ENCODE measurements around the gene SFPQ.
"Not testable (repeated sequence)": the region's sequence is repeated elsewhere in the genome, so short reads cannot be mapped to it uniquely, and the experiment has no call there.

Gene SFPQ, protein sequence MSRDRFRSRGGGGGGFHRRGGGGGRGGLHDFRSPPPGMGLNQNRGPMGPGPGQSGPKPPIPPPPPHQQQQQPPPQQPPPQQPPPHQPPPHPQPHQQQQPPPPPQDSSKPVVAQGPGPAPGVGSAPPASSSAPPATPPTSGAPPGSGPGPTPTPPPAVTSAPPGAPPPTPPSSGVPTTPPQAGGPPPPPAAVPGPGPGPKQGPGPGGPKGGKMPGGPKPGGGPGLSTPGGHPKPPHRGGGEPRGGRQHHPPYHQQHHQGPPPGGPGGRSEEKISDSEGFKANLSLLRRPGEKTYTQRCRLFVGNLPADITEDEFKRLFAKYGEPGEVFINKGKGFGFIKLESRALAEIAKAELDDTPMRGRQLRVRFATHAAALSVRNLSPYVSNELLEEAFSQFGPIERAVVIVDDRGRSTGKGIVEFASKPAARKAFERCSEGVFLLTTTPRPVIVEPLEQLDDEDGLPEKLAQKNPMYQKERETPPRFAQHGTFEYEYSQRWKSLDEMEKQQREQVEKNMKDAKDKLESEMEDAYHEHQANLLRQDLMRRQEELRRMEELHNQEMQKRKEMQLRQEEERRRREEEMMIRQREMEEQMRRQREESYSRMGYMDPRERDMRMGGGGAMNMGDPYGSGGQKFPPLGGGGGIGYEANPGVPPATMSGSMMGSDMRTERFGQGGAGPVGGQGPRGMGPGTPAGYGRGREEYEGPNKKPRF

DNA sequence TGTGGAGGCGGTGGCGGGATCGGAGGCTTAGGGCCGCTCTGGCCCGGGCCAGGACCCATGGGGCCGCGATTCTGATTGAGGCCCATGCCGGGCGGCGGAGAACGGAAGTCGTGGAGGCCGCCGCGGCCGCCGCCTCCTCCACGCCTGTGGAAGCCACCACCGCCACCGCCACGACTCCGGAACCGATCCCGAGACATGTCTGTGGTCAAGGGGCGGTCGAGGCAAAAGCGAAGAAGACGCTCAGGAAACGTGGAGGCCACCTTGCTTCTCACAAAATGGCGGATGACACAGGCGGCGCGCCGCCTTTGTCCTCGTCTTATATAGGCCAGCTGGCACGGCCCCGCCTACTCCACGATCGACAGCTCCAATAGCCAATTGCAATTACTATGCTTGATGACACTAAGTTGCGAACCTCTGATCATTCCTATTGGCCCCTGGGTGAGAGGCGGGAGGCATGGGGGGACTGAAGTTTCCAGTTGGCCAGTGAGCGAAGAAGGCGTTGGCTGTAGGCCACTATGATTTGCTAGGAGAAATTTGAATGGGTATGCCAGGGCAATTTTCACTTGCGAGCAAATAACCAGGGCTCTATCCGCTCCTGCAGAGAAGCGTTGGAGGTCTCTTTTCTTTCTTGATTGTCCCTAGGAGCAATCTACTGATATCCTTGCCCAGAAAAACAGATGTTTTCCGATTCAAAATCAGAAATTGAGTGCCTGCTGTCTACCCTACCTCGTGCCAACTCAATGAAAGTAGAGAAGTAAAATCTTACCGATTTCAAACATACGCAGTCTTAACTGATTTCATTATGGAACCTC, at the start of gene SFPQ:
Gene SFPQ (minus strand): TSS at position 293 of the 812 bp plus-strand sequence. CDS start 96 bp downstream, at position 197.
- Histone ChIP-seq H3K27me3 (ENCODE audit: control insufficient read depth, insufficient read depth, low read length) (no peaks in the 10 kb centered on the region), H3K9ac (ENCODE audit: low read length) (peak within 1 kb of the TSS; percentile 100), H3K4me3 (ENCODE audit: low read length) (peak within 1 kb of the TSS; percentile 64), H3K9me3 (ENCODE audit: control insufficient read depth, low read length) (no peaks in the 10 kb centered on the region), H3K4me1 (ENCODE audit: control insufficient read depth, insufficient read depth, low read length) (no peaks in the 10 kb centered on the region), H3K36me3 (ENCODE audit: control insufficient read depth, insufficient read depth, low read length) (no peaks in the 10 kb centered on the region)

DNA sequence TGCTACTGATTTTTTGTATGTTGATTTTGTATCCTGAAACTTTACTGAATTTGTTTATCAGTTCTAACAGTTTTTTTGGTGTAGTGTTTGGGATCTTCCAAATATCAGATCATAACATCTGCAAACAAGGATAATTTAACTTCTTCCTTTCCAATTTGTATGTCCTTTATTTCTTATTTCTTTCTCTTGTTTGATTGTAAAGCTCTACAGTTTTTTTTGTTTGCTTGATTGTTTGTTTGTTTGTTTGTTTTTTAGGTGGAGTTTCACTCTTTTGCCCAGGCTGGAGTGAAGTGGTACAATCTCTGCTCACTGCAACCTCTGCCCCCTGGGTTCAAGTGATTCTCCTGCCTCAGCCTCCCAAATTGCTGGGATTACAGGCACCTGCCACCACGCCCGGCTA, 43.8 kb upstream of the SFPQ start:
- H3K27me3 ChIP-seq (ENCODE audit: control insufficient read depth, insufficient read depth, low read length) = not testable (repeated sequence)

DNA sequence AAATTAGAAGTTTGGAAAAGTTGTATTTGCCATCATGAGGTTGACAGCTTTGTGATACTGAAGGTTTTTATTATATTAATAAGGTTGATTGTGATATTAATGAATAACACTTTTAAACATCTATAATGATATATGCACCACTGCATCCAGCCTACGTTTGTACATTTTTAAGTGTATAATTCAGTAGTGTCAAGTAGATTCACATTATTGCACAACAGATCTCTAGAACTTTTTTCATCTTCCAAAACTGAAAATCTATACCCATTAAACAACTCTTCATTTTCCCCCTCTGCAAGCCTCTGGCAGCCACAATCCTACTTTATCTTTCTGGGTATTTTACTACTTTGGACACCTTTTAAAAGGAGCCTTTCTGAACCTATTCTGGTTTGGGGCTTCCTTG, 38.3 kb upstream of the SFPQ start:
- Histone ChIP-seq H3K27me3 (ENCODE audit: control insufficient read depth, insufficient read depth, low read length) (no peaks in the 10 kb centered on the region), H3K9me3 (ENCODE audit: control insufficient read depth, low read length) (no peaks in the 10 kb centered on the region), H3K9ac (ENCODE audit: low read length) (no peak overlapping the region), H3K36me3 (ENCODE audit: control insufficient read depth, insufficient read depth, low read length) (no peaks in the 10 kb centered on the region), H3K4me1 (ENCODE audit: control insufficient read depth, insufficient read depth, low read length) (no peaks in the 10 kb centered on the region), H3K4me3 (ENCODE audit: low read length) (no peak overlapping the region)

More for the DNA sequence above, 43.8 kb upstream of the SFPQ start:
- not testable (repeated sequence) for H3K9me3 ChIP-seq (ENCODE audit: control insufficient read depth, low read length); H3K4me1 ChIP-seq (ENCODE audit: control insufficient read depth, insufficient read depth, low read length); H3K4me3 ChIP-seq (ENCODE audit: low read length); H3K9ac ChIP-seq (ENCODE audit: low read length); H3K36me3 ChIP-seq (ENCODE audit: control insufficient read depth, insufficient read depth, low read length)

DNA sequence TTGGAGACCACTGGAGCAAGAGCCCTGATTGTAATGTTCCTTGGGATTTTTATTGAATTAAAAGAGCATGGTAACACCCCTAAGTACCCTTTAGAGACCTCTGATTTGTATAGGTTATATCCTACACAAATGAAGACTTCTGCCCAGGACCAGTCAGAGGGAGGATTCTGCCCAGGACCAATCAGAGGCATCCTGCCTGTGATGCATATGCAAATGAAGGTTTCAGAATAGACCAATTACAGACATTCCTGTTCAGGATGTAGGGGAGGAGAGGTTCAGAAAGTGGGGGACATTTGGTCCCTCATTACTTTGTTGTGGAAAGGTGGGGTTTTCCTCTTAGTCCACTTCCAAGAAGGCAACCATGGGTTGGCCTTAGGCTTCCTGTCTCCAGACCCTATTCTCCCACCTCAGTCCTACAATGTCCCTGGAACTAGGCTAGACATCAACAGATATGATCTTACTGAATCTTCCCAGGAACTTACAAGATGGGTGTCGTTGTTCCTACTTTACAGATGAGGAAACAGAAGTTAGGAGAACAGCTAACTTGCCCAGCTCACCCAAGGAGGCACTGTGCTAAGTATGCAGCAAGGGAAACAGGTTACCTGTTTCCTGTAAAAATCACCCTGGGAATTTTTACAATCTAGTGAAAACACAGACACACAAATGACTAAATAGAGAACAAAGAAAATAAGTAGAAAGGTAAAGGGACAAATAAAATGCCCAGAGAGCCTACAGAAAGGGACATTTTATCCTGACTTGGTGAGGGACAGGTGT, 36.8 kb upstream of the SFPQ start:
- no peaks in the 10 kb centered on the region for H3K4me1 ChIP-seq (ENCODE audit: control insufficient read depth, insufficient read depth, low read length)

DNA sequence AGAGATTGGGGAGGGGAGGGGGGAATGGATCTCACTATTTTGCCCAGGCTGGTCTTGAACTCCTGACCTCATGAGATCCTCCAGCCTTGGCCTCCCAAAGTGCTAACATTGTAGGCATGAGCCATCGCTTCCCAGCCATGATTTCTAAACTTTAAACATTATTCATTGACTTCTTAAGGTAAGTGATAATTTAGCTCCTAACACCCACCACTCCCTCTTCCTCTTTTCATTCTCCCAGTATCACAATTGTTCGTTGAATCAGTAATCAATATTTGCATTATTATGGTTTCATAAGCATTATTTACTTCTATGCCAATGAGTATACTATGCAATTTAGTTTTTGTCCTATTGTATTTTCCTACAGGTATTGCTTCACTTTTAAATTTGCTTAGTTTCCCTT, 33.6 kb upstream of the SFPQ start:
- Histone ChIP-seq H3K4me3 (ENCODE audit: low read length) (no peak overlapping the region), H3K36me3 (ENCODE audit: control insufficient read depth, insufficient read depth, low read length) (no peaks in the 10 kb centered on the region), H3K27me3 (ENCODE audit: control insufficient read depth, insufficient read depth, low read length) (no peaks in the 10 kb centered on the region), H3K9me3 (ENCODE audit: control insufficient read depth, low read length) (no peaks in the 10 kb centered on the region), H3K9ac (ENCODE audit: low read length) (no peak overlapping the region), H3K4me1 (ENCODE audit: control insufficient read depth, insufficient read depth, low read length) (no peaks in the 10 kb centered on the region)

More for the DNA sequence above, 36.8 kb upstream of the SFPQ start:
- Histone ChIP-seq H3K9ac (ENCODE audit: low read length) (no peak overlapping the region), H3K36me3 (ENCODE audit: control insufficient read depth, insufficient read depth, low read length) (no peaks in the 10 kb centered on the region), H3K4me3 (ENCODE audit: low read length) (no peak overlapping the region), H3K9me3 (ENCODE audit: control insufficient read depth, low read length) (no peaks in the 10 kb centered on the region), H3K27me3 (ENCODE audit: control insufficient read depth, insufficient read depth, low read length) (no peaks in the 10 kb centered on the region)

DNA sequence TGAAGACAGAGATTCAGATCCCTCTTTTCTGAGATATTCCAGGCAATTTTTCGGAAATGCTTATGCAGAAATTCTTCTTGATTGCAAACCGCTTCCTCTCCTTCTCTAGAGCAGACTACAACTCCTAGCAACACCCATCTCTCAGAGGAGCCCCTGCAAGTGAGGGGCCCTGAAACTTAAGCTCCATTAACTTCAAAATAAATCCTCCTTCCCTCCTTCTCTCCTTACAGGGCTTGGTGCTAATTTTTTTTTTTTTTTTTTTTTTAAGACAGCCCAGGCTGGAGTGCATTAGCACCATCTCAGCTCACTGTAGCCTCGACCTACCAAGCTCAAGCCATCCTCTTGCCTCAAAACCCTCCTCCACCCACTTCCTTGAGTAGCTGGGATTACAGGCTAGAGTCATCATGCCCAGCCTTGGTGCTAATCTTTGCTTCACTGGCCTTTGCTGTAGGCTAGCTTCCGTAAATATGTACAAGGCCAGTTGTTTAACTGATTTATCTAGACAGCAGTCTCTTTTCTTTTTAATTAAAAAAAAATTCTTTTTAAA, 30.2 kb upstream of the SFPQ start:
- no peaks in the 10 kb centered on the region for H3K36me3 ChIP-seq (ENCODE audit: control insufficient read depth, insufficient read depth, low read length)
- no peak overlapping the region for H3K9ac ChIP-seq (ENCODE audit: low read length)
- H3K27me3 ChIP-seq (ENCODE audit: control insufficient read depth, insufficient read depth, low read length) = no peaks in the 10 kb centered on the region
- no peaks in the 10 kb centered on the region for H3K9me3 ChIP-seq (ENCODE audit: control insufficient read depth, low read length)
- no peaks in the 10 kb centered on the region for H3K4me1 ChIP-seq (ENCODE audit: control insufficient read depth, insufficient read depth, low read length)
- no peak overlapping the region for H3K4me3 ChIP-seq (ENCODE audit: low read length)

DNA sequence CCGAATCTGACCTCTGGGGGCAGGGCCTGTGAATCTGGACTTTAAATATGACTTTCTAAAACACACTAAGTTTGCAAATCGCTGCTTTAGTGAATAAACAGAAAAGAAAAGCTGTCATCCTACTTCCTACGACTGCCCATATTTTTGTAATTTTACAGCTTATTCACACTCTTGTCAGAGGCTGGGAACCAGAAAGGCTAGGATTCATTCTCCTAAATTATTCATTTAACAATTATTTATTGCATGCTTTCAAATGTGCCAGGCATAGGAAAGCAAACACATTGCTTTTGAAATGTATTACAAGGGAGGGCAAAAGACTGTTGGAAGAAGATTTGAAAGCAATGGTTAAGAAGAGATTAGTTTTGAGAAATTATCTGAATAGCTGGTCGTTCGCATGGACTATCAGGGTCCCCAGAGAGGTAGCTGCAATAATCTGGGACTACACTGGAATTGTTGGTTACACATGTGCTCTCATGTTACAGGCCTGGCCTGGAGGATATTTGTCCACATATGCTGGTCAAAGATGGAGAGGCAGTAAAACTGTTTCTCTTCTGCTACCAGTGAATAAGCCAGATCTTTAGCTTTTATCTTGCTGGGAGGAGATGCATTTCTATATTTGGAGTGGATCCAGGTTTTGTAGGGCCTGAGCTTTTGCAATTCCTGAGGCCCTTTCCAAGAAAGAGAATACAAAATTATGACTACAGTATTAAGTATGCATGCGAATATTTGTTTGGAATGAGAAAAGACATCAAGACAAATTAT, 29.6 kb upstream of the SFPQ start:
- H3K9ac ChIP-seq (ENCODE audit: low read length) = no peak overlapping the region
- H3K4me1 ChIP-seq (ENCODE audit: control insufficient read depth, insufficient read depth, low read length) = no peaks in the 10 kb centered on the region
- H3K9me3 ChIP-seq (ENCODE audit: control insufficient read depth, low read length) = no peaks in the 10 kb centered on the region
- H3K4me3 ChIP-seq (ENCODE audit: low read length) = no peak overlapping the region
- H3K36me3 ChIP-seq (ENCODE audit: control insufficient read depth, insufficient read depth, low read length) = no peaks in the 10 kb centered on the region
- no peaks in the 10 kb centered on the region for H3K27me3 ChIP-seq (ENCODE audit: control insufficient read depth, insufficient read depth, low read length)

DNA sequence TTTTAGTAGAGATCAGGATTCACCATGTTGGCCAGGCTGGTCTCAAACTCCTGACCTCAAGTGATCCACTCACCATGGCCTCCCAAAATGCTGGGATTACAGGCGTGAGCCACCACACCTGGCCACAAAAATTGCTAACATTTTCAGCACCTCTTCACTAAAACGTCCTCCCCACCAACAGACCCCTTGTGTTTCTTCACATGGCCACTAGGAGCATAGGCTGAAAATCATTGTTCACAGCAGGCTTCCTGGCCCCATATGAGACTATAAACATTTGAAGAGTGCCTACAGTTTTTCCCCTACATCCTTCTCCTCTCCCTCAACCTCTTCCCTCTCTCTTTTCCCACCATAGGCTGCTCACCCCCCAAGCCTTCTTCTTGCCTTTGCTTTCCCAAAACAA, 28.0 kb upstream of the SFPQ start:
- Histone ChIP-seq H3K9ac (ENCODE audit: low read length) (no peak overlapping the region), H3K4me1 (ENCODE audit: control insufficient read depth, insufficient read depth, low read length) (no peaks in the 10 kb centered on the region), H3K27me3 (ENCODE audit: control insufficient read depth, insufficient read depth, low read length) (no peaks in the 10 kb centered on the region), H3K36me3 (ENCODE audit: control insufficient read depth, insufficient read depth, low read length) (no peaks in the 10 kb centered on the region), H3K4me3 (ENCODE audit: low read length) (no peak overlapping the region), H3K9me3 (ENCODE audit: control insufficient read depth, low read length) (no peaks in the 10 kb centered on the region)

DNA sequence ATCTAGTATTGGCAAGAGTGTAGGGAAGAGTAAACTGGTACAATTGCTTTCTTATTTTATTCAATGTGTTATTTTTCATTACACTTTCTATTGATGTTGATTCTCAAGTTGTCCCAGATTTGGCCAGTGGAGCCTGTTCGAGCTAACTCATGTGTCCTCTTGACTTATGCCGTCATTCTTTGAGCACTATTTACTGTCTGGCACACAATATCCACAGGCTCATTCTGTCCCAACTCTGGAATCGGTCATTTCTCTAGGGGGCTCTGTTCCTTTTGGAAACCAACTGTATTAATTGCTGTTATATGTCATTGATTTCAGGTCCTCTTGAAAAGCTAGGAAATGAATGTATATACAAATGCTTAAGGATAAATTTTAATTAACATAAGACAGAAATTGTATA, 22.4 kb upstream of the SFPQ start:
- H3K9me3 ChIP-seq (ENCODE audit: control insufficient read depth, low read length) = no peaks in the 10 kb centered on the region
- no peaks in the 10 kb centered on the region for H3K27me3 ChIP-seq (ENCODE audit: control insufficient read depth, insufficient read depth, low read length)
- H3K4me1 ChIP-seq (ENCODE audit: control insufficient read depth, insufficient read depth, low read length) = no peaks in the 10 kb centered on the region
- no peaks in the 10 kb centered on the region for H3K36me3 ChIP-seq (ENCODE audit: control insufficient read depth, insufficient read depth, low read length)
- H3K9ac ChIP-seq (ENCODE audit: low read length) = no peak overlapping the region
- H3K4me3 ChIP-seq (ENCODE audit: low read length) = no peak overlapping the region

DNA sequence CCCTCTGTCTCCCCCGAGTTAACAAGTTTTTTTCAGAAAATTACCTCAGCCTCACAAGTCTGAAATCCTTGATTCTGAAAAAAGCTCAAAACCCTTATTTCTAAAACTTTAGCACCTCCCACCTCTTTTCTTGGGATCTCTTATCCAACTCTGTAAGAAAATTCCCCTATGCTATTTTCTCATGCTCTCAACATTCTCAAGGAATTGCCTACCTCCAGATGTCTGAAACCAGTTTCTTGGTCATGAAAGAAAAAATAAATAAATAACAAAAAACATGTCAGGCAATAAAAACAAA, 18.1 kb upstream of the SFPQ start:
- Histone ChIP-seq H3K36me3 (ENCODE audit: control insufficient read depth, insufficient read depth, low read length) (no peaks in the 10 kb centered on the region), H3K4me1 (ENCODE audit: control insufficient read depth, insufficient read depth, low read length) (no peaks in the 10 kb centered on the region), H3K9ac (ENCODE audit: low read length) (no peak overlapping the region), H3K4me3 (ENCODE audit: low read length) (no peak overlapping the region), H3K27me3 (ENCODE audit: control insufficient read depth, insufficient read depth, low read length) (no peaks in the 10 kb centered on the region), H3K9me3 (ENCODE audit: control insufficient read depth, low read length) (no peaks in the 10 kb centered on the region)

All from mucosa of stomach (tissue), 1 donor.